Adipocyte (in vitro differentiated cells): ENCODE measurements around the gene GAPDHS.

Experiments used
- DNase-seq: peaks from one replicate; pipeline ENCODE4 v3.0.0-alpha.2; 2015; ENCODE audit warnings: low read depth
- H3K27me3 ChIP-seq: replicated peaks from 2 replicates; pipeline ENCODE4 v1.7.0; 2013; ENCODE audit warnings: mild to moderate bottlenecking, low read length, moderate library complexity; ENCODE audit not compliant: control insufficient read depth, insufficient read depth
- H3K36me3 ChIP-seq: 2 replicates; pipeline ENCODE4 v1.7.0; 2013; ENCODE audit warnings: low read length, mild to moderate bottlenecking, moderate library complexity; ENCODE audit not compliant: control insufficient read depth, insufficient read depth, severe bottlenecking
- H3K4me1 ChIP-seq: 2 replicates; pipeline ENCODE4 v1.7.0; 2013; ENCODE audit warnings: mild to moderate bottlenecking, low read length, moderate library complexity; ENCODE audit not compliant: control insufficient read depth, insufficient read depth
- H3K4me3 ChIP-seq: 2 replicates; pipeline ENCODE4 v1.7.0; 2013; ENCODE audit warnings: mild to moderate bottlenecking, low read length, moderate library complexity
- H3K9ac ChIP-seq: 2 replicates; pipeline ENCODE4 v1.7.0; 2013; ENCODE audit warnings: mild to moderate bottlenecking, low read length, moderate library complexity
- H3K9me3 ChIP-seq: 2 replicates; pipeline ENCODE4 v1.7.0; 2013; ENCODE audit warnings: mild to moderate bottlenecking, low read length, moderate library complexity; ENCODE audit not compliant: control insufficient read depth

GAPDHS gene

GRCh38 chr19:35498220-35498619, 35.0 kb upstream of the GAPDHS start:
- H3K36me3 ChIP-seq: no peaks in the 10 kb centered on the region
- no peaks in the 10 kb centered on the region for H3K9me3 ChIP-seq
- H3K4me3 ChIP-seq: no peak overlapping the region
- H3K9ac ChIP-seq: no peak overlapping the region
- DNase-seq: no peak
- peaks cover 5% of the 10 kb centered on the region for H3K4me1 ChIP-seq
- peaks cover 13% of the 10 kb centered on the region for H3K27me3 ChIP-seq

DNA sequence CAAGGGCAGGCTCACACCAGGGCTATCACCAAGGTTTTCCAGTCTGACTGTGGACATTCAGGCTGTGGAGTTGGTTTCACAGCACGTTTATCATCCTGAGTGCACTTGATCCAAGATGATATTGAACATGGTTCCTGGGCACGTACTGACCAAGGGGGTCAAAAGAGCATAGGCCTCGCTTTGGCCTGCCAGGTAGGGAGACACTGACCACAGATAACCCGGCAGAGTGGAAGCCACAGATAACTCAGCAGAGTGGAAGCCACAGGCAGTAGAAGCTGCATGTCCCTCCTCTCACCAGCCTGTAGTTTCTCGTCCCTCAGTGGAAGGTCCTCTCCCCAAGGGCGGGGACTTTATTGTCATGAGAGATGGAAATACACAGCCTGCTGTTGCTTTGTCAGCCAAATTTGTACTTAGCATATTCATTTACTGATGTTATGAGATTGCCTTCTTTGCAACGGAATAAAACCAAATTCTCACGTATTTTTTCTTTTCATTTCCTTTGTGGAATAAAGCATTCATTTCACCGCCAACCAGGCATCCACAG, 34.2 kb upstream of the GAPDHS start:
- H3K27me3 ChIP-seq: peaks cover 6% of the 10 kb centered on the region
- DNase-seq: no peak
- H3K4me3 ChIP-seq: no peak overlapping the region
- no peaks in the 10 kb centered on the region for H3K9me3 ChIP-seq
- peaks cover 5% of the 10 kb centered on the region for H3K4me1 ChIP-seq
- no peak overlapping the region for H3K9ac ChIP-seq
- H3K36me3 ChIP-seq: no peaks in the 10 kb centered on the region

DNA sequence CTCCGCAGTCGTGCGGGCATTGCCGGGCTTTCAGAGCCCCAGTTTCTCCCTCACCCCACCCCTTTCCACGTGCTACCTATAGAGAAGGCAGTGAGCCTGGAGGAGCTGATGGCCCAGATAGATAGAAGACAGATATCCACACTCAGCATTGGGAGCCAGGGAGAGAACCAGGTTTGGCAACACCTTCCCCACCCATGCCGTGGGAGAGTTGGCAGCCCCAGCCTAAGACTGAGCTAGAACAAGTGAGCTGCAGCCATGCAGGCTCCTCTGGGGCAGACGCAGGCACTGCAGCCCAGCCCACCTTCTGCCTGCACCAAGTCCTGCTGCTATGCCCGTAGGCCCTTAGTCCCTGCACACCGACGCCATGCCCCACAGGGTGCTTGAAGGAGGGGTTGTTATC, 32.6 kb upstream of the GAPDHS start:
- Histone ChIP-seq H3K4me3 (no peak overlapping the region), H3K4me1 (no peaks in the 10 kb centered on the region), H3K9me3 (no peaks in the 10 kb centered on the region), H3K27me3 (no peaks in the 10 kb centered on the region), H3K36me3 (peaks cover 4% of the 10 kb centered on the region), H3K9ac (no peak overlapping the region)
- no peak for DNase-seq

GRCh38 chr19:35501684-35502083, 31.6 kb upstream of the GAPDHS start:
- DNase-seq: no peak
- Histone ChIP-seq H3K27me3 (no peaks in the 10 kb centered on the region), H3K36me3 (peaks cover 5% of the 10 kb centered on the region), H3K9me3 (no peaks in the 10 kb centered on the region), H3K9ac (no peak overlapping the region), H3K4me3 (no peak overlapping the region), H3K4me1 (no peaks in the 10 kb centered on the region)

- no peaks in the 10 kb centered on the region for H3K4me1 ChIP-seq
- no peak overlapping the region for H3K9ac ChIP-seq
- DNase-seq: no peak
- H3K27me3 ChIP-seq: peaks cover 2% of the 10 kb centered on the region
- peaks cover 5% of the 10 kb centered on the region for H3K36me3 ChIP-seq
- H3K4me3 ChIP-seq: no peak overlapping the region
- no peaks in the 10 kb centered on the region for H3K9me3 ChIP-seq
These were observed 30.5 kb upstream of the GAPDHS start for GRCh38 chr19:35502751-35503150.

GRCh38 chr19:35506011-35506410, 27.2 kb upstream of the GAPDHS start:
- H3K9me3 ChIP-seq: no peaks in the 10 kb centered on the region
- H3K27me3 ChIP-seq: peaks cover 12% of the 10 kb centered on the region
- no peak for DNase-seq
- peaks cover 5% of the 10 kb centered on the region for H3K4me1 ChIP-seq
- peaks cover 5% of the 10 kb centered on the region for H3K36me3 ChIP-seq
- H3K9ac ChIP-seq: no peak overlapping the region
- H3K4me3 ChIP-seq: no peak overlapping the region

- DNase-seq: no peak
- H3K9ac ChIP-seq: no peak overlapping the region
- H3K9me3 ChIP-seq: no peaks in the 10 kb centered on the region
- H3K27me3 ChIP-seq: peaks cover 14% of the 10 kb centered on the region
- H3K4me1 ChIP-seq: peaks cover 5% of the 10 kb centered on the region
- H3K36me3 ChIP-seq: peaks cover 5% of the 10 kb centered on the region
- H3K4me3 ChIP-seq: no peak overlapping the region
These were observed 25.7 kb upstream of the GAPDHS start for GRCh38 chr19:35507561-35507960.

GRCh38 chr19:35508129-35508528, 25.1 kb upstream of the GAPDHS start:
- peaks cover 14% of the 10 kb centered on the region for H3K27me3 ChIP-seq
- H3K36me3 ChIP-seq: peaks cover 5% of the 10 kb centered on the region
- DNase-seq: no peak
- H3K4me3 ChIP-seq: no peak overlapping the region
- H3K4me1 ChIP-seq: peaks cover 7% of the 10 kb centered on the region
- no peaks in the 10 kb centered on the region for H3K9me3 ChIP-seq
- H3K9ac ChIP-seq: no peak overlapping the region

DNA sequence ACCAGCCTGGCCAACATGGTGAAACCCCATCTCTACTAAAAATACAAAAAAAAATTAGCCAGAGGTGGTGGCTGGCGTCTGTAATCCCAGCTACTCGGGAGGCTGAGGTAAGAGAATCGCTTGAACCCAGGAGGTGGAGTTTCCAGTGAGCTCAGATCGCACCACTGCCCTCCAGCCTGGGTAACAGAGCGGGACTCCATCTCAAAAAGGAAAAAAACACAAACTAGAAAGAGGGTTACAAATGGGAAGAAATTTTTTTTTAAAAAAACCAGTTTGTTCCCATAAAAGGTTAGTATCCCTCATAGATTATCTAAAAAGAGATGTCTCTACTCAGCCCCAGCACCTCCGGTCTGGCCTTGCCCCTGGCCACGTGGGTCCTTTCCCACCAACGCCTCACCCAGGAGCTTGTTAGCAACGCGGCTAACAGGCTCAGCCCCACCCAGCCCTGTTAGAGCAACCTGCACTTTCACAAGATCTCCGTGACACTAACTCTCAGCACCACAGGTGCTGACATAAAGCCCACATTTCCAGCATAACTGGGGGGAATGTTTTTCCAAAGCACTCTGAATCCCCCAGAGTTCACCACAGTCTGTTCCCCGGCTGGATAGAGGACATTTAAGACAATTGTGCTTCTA, 24.1 kb upstream of the GAPDHS start:
- Histone ChIP-seq H3K4me1 (peaks cover 17% of the 10 kb centered on the region), H3K9me3 (no peaks in the 10 kb centered on the region), H3K36me3 (peaks cover 5% of the 10 kb centered on the region), H3K4me3 (no peak overlapping the region), H3K9ac (no peak overlapping the region), H3K27me3 (peaks cover 14% of the 10 kb centered on the region)
- no peak for DNase-seq

DNA sequence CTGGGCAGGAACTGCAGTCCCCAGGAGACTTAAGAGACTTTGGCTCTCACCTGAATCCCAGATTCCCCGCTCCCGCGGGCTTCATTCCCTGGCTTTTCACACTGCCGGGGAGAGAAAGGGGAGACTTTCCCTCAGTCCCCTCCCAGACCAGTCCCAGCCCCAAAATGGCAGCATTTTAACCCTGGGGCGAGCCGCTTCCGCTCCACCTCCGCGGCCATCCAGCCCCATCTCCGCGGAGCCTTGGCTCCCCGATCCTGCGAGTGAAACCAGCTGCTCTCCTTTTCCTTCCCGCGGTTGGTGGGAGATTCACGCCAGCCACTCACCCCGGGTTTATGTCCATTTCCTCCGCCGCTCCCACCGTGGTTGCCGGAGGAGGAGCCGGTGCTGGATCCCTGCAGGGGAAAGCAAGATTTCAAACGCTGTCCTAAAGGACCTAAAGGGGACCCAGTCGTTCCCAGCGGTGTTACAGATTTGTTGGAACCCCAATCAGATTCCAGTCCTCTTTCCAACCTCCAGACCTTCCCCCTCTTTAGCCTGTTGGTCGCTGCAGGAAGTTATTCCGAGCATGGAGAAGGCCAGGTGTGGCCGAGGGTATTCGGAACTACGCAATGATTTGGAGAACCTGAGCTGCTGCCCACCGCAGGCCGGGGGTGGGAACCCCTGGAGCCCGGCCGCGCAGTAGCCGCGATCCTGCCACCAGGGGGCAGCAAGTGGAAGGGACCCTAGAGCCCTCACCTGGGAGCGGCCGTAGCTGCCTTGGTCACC, 23.2 kb upstream of the GAPDHS start:
- peak overlapping the region; percentile 69 for H3K4me3 ChIP-seq
- peaks cover 22% of the 10 kb centered on the region for H3K4me1 ChIP-seq
- H3K27me3 ChIP-seq: peaks cover 14% of the 10 kb centered on the region
- H3K9me3 ChIP-seq: no peaks in the 10 kb centered on the region
- H3K36me3 ChIP-seq: peaks cover 5% of the 10 kb centered on the region
- peak; percentile 82 for DNase-seq
- H3K9ac ChIP-seq: peak overlapping the region; percentile 60

DNA sequence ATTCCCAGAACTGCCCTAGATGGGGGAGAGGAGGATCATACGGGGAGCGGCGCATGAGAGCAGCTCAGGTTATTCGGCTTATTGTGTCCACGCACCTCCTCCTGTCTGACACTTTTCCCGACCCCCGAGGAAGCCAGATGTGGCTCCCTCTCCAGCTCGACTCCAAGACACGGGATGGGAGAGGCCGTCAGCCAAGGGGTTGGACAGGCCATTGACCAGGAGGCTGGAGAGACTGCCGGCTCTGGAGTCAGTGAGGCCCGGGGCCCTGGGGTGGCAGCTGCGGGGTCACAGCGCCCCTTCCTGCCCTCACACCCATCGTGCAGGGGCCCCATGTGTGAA, 22.7 kb upstream of the GAPDHS start:
- Histone ChIP-seq H3K4me3 (no peak overlapping the region), H3K36me3 (peaks cover 1% of the 10 kb centered on the region), H3K9ac (no peak overlapping the region), H3K4me1 (peaks cover 22% of the 10 kb centered on the region), H3K9me3 (no peaks in the 10 kb centered on the region), H3K27me3 (peaks cover 14% of the 10 kb centered on the region)
- DNase-seq: no peak
